Trophoblast cell (in vitro differentiated cells and primary cell): ENCODE measurements around the gene CCRL2.

ENCODE experiments used
- DNase-seq, 2 donors: peaks; one replicate each; pipeline ENCODE4 v3.0.0-alpha.2; 2016
- H2AFZ ChIP-seq: 2 replicates; pipeline ENCODE4 v1.6.1; 2013; ENCODE audit warnings: low read length, moderate library complexity, mild to moderate bottlenecking; ENCODE audit not compliant: insufficient read depth, poor library complexity
- H2AK5ac ChIP-seq: 2 replicates; pipeline ENCODE4 v1.6.1; 2013; ENCODE audit warnings: mild to moderate bottlenecking, low read length
- H2BK120ac ChIP-seq: 2 replicates; pipeline ENCODE4 v1.6.1; 2013; ENCODE audit warnings: low read length, mild to moderate bottlenecking, moderate library complexity; ENCODE audit not compliant: insufficient read depth, poor library complexity
- H2BK12ac ChIP-seq: 2 replicates; pipeline ENCODE4 v1.6.1; 2013; ENCODE audit warnings: mild to moderate bottlenecking, low read length, moderate library complexity
- H2BK5ac ChIP-seq: 2 replicates; pipeline ENCODE4 v1.6.1; 2013; ENCODE audit warnings: low read length, low read depth, moderate library complexity, mild to moderate bottlenecking; ENCODE audit not compliant: poor library complexity
- H3K14ac ChIP-seq: 2 replicates; pipeline ENCODE4 v1.6.1; 2013; ENCODE audit warnings: mild to moderate bottlenecking, low read length
- H3K18ac ChIP-seq: 2 replicates; pipeline ENCODE4 v1.6.1; 2013; ENCODE audit warnings: mild to moderate bottlenecking, low read length
- H3K23ac ChIP-seq: 2 replicates; pipeline ENCODE4 v1.6.1; 2013; ENCODE audit warnings: low read length
- H3K27ac ChIP-seq: 2 replicates; pipeline ENCODE4 v1.5.1; 2013; ENCODE audit warnings: low read depth, mild to moderate bottlenecking, inconsistent platforms, low read length, moderate library complexity
- H3K27me3 ChIP-seq: 2 replicates; pipeline ENCODE4 v1.6.1; 2013; ENCODE audit warnings: inconsistent platforms, mild to moderate bottlenecking, low read length, moderate library complexity; ENCODE audit not compliant: insufficient read depth
- H3K36me3 ChIP-seq, 2 experiments: 1 replicate in 1 of 2; 2 replicates in 1 of 2; pipeline ENCODE4 v1.6.1; 2013; ENCODE audit warnings: low read length in 2 of 2, mild to moderate bottlenecking in 2 of 2, moderate library complexity in 1 of 2; ENCODE audit not compliant: insufficient read depth in 2 of 2, control insufficient read depth in 1 of 2
- H3K4ac ChIP-seq: 2 replicates; pipeline ENCODE4 v1.6.1; 2013; ENCODE audit warnings: low read depth, mild to moderate bottlenecking, low read length, moderate library complexity
- H3K4me1 ChIP-seq, 2 experiments: 1 replicate in 1 of 2; 2 replicates in 1 of 2; pipeline ENCODE4 v1.6.1; 2013; ENCODE audit warnings: low read length in 2 of 2, mild to moderate bottlenecking in 2 of 2, moderate library complexity in 1 of 2; ENCODE audit not compliant: insufficient read depth in 2 of 2, control insufficient read depth in 1 of 2
- H3K4me2 ChIP-seq: 2 replicates; pipeline ENCODE4 v1.6.1; 2013; ENCODE audit warnings: inconsistent platforms, mild to moderate bottlenecking, low read length, moderate library complexity
- H3K4me3 ChIP-seq: 2 replicates; pipeline ENCODE4 v1.5.1; 2013; ENCODE audit warnings: mild to moderate bottlenecking, low read depth, low read length, inconsistent platforms
- H3K79me1 ChIP-seq: one replicate; pipeline ENCODE4 v1.6.1; 2013; ENCODE audit warnings: low read length
- H3K79me2 ChIP-seq: 2 replicates; pipeline ENCODE4 v1.6.1; 2013; ENCODE audit warnings: low read length, mild to moderate bottlenecking; ENCODE audit not compliant: control insufficient read depth, insufficient read depth, poor library complexity
- H3K9ac ChIP-seq: 2 replicates; pipeline ENCODE4 v1.6.1; 2013; ENCODE audit warnings: mild to moderate bottlenecking, low read length
- H3K9me3 ChIP-seq: 2 replicates; pipeline ENCODE4 v1.6.1; 2013; ENCODE audit warnings: low read depth, mild to moderate bottlenecking, control low read depth, inconsistent platforms, low read length; ENCODE audit not compliant: insufficient read depth
- H4K12ac ChIP-seq: 2 replicates; pipeline ENCODE4 v1.6.1; 2013; ENCODE audit warnings: low read depth, mild to moderate bottlenecking, low read length, moderate library complexity
- H4K8ac ChIP-seq: 2 replicates; pipeline ENCODE4 v1.6.1; 2013; ENCODE audit warnings: low read depth, mild to moderate bottlenecking, low read length, moderate library complexity
- H4K91ac ChIP-seq: one replicate; pipeline ENCODE4 v1.6.1; 2013; ENCODE audit warnings: low read depth, mild to moderate bottlenecking, low read length, moderate library complexity
- WGBS: extraction: QIAGEN DNeasy Blood & Tissue Kit; methylation state at CpG from one replicate; pipeline ENCODE4 v1.1.7; 2013; ENCODE audit warnings: missing lambda C conversion rate; ENCODE audit not compliant: insufficient read length, insufficient coverage; ENCODE audit errors: extremely low coverage; 5-methylcytosine and 5-hydroxymethylcytosine counted together

Gene CCRL2

DNA sequence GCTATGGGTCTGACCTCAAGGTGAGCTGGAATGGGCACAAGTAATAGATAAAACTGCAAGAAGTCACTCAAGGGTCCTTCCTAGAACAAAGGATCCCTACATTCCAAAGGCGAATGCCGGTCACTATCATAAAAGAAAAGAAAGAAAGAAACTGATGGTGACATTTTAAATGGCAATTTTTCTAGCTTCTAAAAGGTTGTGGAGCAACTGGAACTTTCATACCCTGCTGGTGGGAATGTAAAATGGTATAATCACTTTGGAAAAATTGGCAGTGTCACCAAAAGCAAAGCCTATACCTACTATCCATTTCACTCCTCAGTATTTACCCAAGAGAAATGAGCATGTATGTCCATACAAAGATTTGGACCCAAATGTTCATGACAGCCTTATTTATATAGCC is 4.2 kb downstream of the CCRL2 start:
- H3K18ac ChIP-seq = no peak overlapping the region
- no peak overlapping the region for H4K8ac ChIP-seq
- WGBS = no CpG with 5 or more reads among the region's 2 CpGs

DNA sequence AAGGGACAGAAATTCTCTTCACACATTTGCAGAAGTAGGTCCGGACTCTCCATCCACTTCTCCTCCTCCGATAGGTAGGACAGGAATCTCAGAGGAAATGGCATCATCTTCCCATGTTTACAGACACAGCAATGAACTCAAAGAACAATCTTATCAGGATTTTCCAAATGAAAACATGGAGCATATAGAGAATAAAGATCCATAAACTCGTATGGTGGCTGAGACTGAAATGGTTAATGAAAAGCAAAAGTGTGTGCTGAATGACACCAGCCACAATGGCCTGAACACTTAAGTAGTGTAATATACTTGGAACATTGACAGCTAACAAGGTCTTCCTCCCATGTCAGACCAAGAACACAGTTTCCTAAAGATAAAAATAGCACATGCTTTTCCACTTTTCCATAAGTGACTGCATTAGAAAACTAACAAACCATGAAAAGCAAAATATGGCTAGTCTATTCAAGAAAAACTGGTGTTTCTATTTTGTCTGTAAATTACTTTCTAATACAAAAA is 5.8 kb downstream of the CCRL2 start:
- H2BK5ac ChIP-seq = no peak overlapping the region
- H3K9me3 ChIP-seq = no peaks in the 10 kb centered on the region
- no peak overlapping the region for H2BK120ac ChIP-seq
- H4K8ac ChIP-seq = no peak overlapping the region
- H3K4me2 ChIP-seq = no peak overlapping the region
- no peak overlapping the region for H4K91ac ChIP-seq
- H3K4me1 ChIP-seq = no peaks in the 10 kb centered on the region
- no peak overlapping the region for H3K18ac ChIP-seq
- no peak overlapping the region for H4K12ac ChIP-seq
- no peak overlapping the region for H2BK12ac ChIP-seq
- no peak overlapping the region for H3K4ac ChIP-seq
- no peak overlapping the region for H3K14ac ChIP-seq
- no peak overlapping the region for H3K9ac ChIP-seq
- no peaks in the 10 kb centered on the region for H3K36me3 ChIP-seq
- H3K27ac ChIP-seq = no peak overlapping the region
- H2AK5ac ChIP-seq = no peak overlapping the region
- no peak overlapping the region for H3K23ac ChIP-seq
- peaks cover 1% of the 10 kb centered on the region for H3K79me2 ChIP-seq
- no peak overlapping the region for H3K4me3 ChIP-seq
- DNase-seq = no peak
- no peaks in the 10 kb centered on the region for H3K79me1 ChIP-seq
- H2AFZ ChIP-seq = no peak overlapping the region
- no peaks in the 10 kb centered on the region for H3K27me3 ChIP-seq
- WGBS = no CpG with 5 or more reads among the region's 3 CpGs

More for the DNA sequence above, 4.2 kb downstream of the CCRL2 start:
- Histone ChIP-seq H3K14ac (no peak overlapping the region), H3K79me1 (no peaks in the 10 kb centered on the region), H3K4me2 (no peak overlapping the region), H3K79me2 (no peaks in the 10 kb centered on the region), H4K91ac (no peak overlapping the region), H2BK5ac (no peak overlapping the region), H3K9ac (no peak overlapping the region), H2BK120ac (no peak overlapping the region), H3K4me3 (no peak overlapping the region), H3K36me3 (no peaks in the 10 kb centered on the region), H3K9me3 (no peaks in the 10 kb centered on the region), H2AFZ (no peak overlapping the region), H2BK12ac (no peak overlapping the region), H3K27ac (no peak overlapping the region), H3K4ac (no peak overlapping the region), H3K27me3 (no peaks in the 10 kb centered on the region), H3K4me1 (peaks cover 0 to 2% of the 10 kb centered on the region in 2 experiments), H2AK5ac (no peak overlapping the region), H3K23ac (no peak overlapping the region), H4K12ac (no peak overlapping the region)
- peak in 1 of 2 donors; percentile 25 for DNase-seq

DNA sequence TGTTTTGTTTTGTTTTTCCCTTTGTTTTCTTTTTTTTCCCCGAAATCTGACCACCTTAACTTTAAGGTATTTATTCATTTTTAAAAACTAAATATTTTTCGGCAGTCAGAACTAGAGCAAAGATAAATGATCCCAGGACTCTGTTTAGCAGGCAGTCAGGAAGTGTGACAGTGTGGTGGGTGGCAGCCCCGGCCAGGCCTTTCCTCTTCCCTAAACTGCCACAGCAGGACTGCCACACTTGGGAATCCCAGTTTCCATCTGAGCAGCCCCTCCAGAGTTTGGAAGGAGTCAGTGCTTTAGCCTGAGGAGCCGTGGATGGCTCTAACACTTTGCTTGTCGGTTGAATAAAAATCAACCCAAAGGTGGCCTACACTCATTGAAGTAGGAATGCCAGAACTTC is 6.9 kb downstream of the CCRL2 start:
- Histone ChIP-seq H3K27me3 (no peaks in the 10 kb centered on the region), H4K12ac (no peak overlapping the region)
- no CpG with 5 or more reads among the region's 5 CpGs for WGBS

DNA sequence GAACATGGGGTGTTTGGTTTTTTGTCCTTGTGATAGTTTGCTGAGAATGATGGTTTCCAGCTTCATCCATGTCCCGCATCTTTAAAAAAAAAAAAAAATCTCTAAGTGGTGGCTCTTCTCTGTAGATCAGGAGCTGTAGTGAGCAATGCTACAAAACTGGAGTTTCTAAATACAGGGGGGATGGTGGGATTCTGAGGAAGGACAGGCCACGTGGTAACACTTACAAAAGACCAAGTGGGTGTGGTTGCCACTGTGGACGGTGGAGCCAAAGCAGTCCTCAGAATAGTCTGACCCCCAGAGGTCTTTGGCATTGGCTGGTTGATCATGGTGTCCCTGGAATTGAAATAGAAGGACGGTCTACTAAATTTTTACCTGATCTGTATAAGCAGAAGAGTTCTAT is 7.7 kb downstream of the CCRL2 start:
- H3K79me2 ChIP-seq = peaks cover 1% of the 10 kb centered on the region
- H4K12ac ChIP-seq = no peak overlapping the region
- no peak for DNase-seq
- H2BK120ac ChIP-seq = no peak overlapping the region
- no peaks in the 10 kb centered on the region for H3K4me1 ChIP-seq
- H3K36me3 ChIP-seq = no peaks in the 10 kb centered on the region
- H4K91ac ChIP-seq = no peak overlapping the region
- no peak overlapping the region for H2AK5ac ChIP-seq
- no peak overlapping the region for H3K23ac ChIP-seq
- H3K4me3 ChIP-seq = no peak overlapping the region
- H3K27ac ChIP-seq = no peak overlapping the region
- H2BK5ac ChIP-seq = no peak overlapping the region
- H3K14ac ChIP-seq = no peak overlapping the region
- no peaks in the 10 kb centered on the region for H3K79me1 ChIP-seq
- no peak overlapping the region for H3K4me2 ChIP-seq
- no CpG with 5 or more reads among the region's 4 CpGs for WGBS
- no peak overlapping the region for H4K8ac ChIP-seq
- H2AFZ ChIP-seq = no peak overlapping the region
- H3K27me3 ChIP-seq = no peaks in the 10 kb centered on the region
- no peaks in the 10 kb centered on the region for H3K9me3 ChIP-seq
- no peak overlapping the region for H3K4ac ChIP-seq
- no peak overlapping the region for H3K18ac ChIP-seq
- no peak overlapping the region for H3K9ac ChIP-seq
- no peak overlapping the region for H2BK12ac ChIP-seq

More for the DNA sequence above, 6.9 kb downstream of the CCRL2 start:
- Histone ChIP-seq H2BK5ac (no peak overlapping the region), H3K79me2 (peaks cover 1% of the 10 kb centered on the region), H3K4ac (no peak overlapping the region), H3K14ac (no peak overlapping the region), H3K36me3 (no peaks in the 10 kb centered on the region), H3K23ac (no peak overlapping the region), H3K79me1 (no peaks in the 10 kb centered on the region), H2AFZ (no peak overlapping the region), H3K4me1 (no peaks in the 10 kb centered on the region), H3K9ac (no peak overlapping the region), H2BK120ac (no peak overlapping the region), H4K91ac (no peak overlapping the region), H3K4me2 (no peak overlapping the region), H2BK12ac (no peak overlapping the region), H3K4me3 (no peak overlapping the region), H3K27ac (no peak overlapping the region), H3K9me3 (no peaks in the 10 kb centered on the region), H2AK5ac (no peak overlapping the region), H4K8ac (no peak overlapping the region), H3K18ac (no peak overlapping the region)
- no peak for DNase-seq
